MM.1S (cell line): ENCODE data around the gene TNFRSF14.

Experiments used
- DNase-seq: peaks from one replicate; pipeline ENCODE4 v3.0.0-alpha.2; 2015
- H2AFZ ChIP-seq: fragments of 300-600 bp; sonication (generic); 2 replicates; pipeline ENCODE4 v1.6.0; 2016; ENCODE audit warnings: antibody characterized with exemption, low read length
- H3F3A ChIP-seq: fragments of 300-600 bp; sonication (generic); 2 replicates; pipeline ENCODE4 v1.6.1; 2016; ENCODE audit warnings: mild to moderate bottlenecking, antibody characterized with exemption, low read length, moderate library complexity, mixed read lengths; ENCODE audit not compliant: insufficient read depth
- H3K27ac ChIP-seq: fragments of 300-600 bp; sonication (generic); 2 replicates; pipeline ENCODE4 v1.5.1; 2016; ENCODE audit warnings: mild to moderate bottlenecking, low read length
- H3K27me3 ChIP-seq: fragments of 300-600 bp; sonication (generic); replicated peaks from 2 replicates; pipeline ENCODE4 v1.6.0; 2016; ENCODE audit warnings: low read length; ENCODE audit not compliant: insufficient read depth
- H3K36me3 ChIP-seq: fragments of 300-600 bp; sonication (generic); replicated peaks from 2 replicates; pipeline ENCODE4 v1.6.1; 2016; ENCODE audit warnings: mild to moderate bottlenecking, low read length, mixed read lengths; ENCODE audit not compliant: insufficient read depth
- H3K4me1 ChIP-seq: fragments of 300-600 bp; sonication (generic); 2 replicates; pipeline ENCODE4 v1.6.1; 2016; ENCODE audit warnings: low read length, mixed read lengths
- H3K4me2 ChIP-seq: fragments of 300-600 bp; sonication (generic); 2 replicates; pipeline ENCODE4 v1.6.0; 2016; ENCODE audit warnings: low read depth, low read length
- H3K4me3 ChIP-seq: fragments of 300-600 bp; sonication (generic); 2 replicates; pipeline ENCODE4 v1.5.1; 2016; ENCODE audit warnings: low read length, mixed read lengths
- H3K79me2 ChIP-seq: fragments of 300-600 bp; sonication (generic); 2 replicates; pipeline ENCODE4 v1.6.1; 2016; ENCODE audit warnings: mixed run types, low read length, mixed read lengths
- H3K9ac ChIP-seq: fragments of 300-600 bp; sonication (generic); 2 replicates; pipeline ENCODE4 v1.6.1; 2016; ENCODE audit warnings: low read length, mixed read lengths
- H3K9me2 ChIP-seq: fragments of 300-600 bp; sonication (generic); replicated peaks from 2 replicates; pipeline ENCODE4 v1.6.1; 2016; ENCODE audit warnings: mild to moderate bottlenecking, low read length, mixed read lengths; ENCODE audit not compliant: insufficient read depth
- H3K9me3 ChIP-seq: fragments of 300-600 bp; sonication (generic); replicated peaks from 2 replicates; pipeline ENCODE4 v1.6.1; 2016; ENCODE audit warnings: mild to moderate bottlenecking, low read length, mixed read lengths; ENCODE audit not compliant: insufficient read depth
- H4K20me1 ChIP-seq: fragments of 300-600 bp; sonication (generic); 2 replicates; pipeline ENCODE4 v1.6.1; 2016; ENCODE audit warnings: mild to moderate bottlenecking, low read length, moderate library complexity, mixed read lengths; ENCODE audit not compliant: insufficient read depth
- CTCF ChIP-seq: fragments of 300-600 bp; sonication (generic); IDR thresholded peaks from 2 replicates; pipeline ENCODE4 v1.5.1; 2016; ENCODE audit warnings: antibody characterized with exemption, low read length, mixed read lengths
- EZH2 ChIP-seq: fragments of 300-600 bp; sonication (generic); optimal IDR thresholded peaks from 2 replicates; pipeline ENCODE3; 2017; ENCODE audit warnings: low read depth, mild to moderate bottlenecking, antibody characterized with exemption, low read length, mixed read lengths
- EZH2phosphoT487 ChIP-seq: fragments of 300-600 bp; sonication (generic); IDR thresholded peaks from 2 replicates; pipeline ENCODE4 v1.6.1; 2018; ENCODE audit warnings: antibody characterized with exemption, low read length

Gene TNFRSF14

GRCh38 chr1:2556678-2557481, 709 bp downstream of the TNFRSF14 start:
- H3K4me2 ChIP-seq, result peak overlapping the region; percentile 92

GRCh38 chr1:2557482-2558400, 1.6 kb downstream of the TNFRSF14 start:
- Histone ChIP-seq H3K9me2 (no peaks in the 10 kb centered on the region), H3K4me3 (peak overlapping the region; percentile 93), H3K4me2 (peak overlapping the region; percentile 92), H2AFZ (no peak overlapping the region), H3K4me1 (peaks cover 14% of the 10 kb centered on the region), H3K79me2 (peaks cover 21% of the 10 kb centered on the region), H3K27me3 (no peaks in the 10 kb centered on the region), H4K20me1 (no peaks in the 10 kb centered on the region), H3K27ac (no peak overlapping the region), H3K9ac (peak overlapping the region; percentile 92; the same call in 1 of the 2 replicates), H3F3A (no peaks in the 10 kb centered on the region), H3K9me3 (no peaks in the 10 kb centered on the region), H3K36me3 (no peaks in the 10 kb centered on the region)
- TF ChIP-seq CTCF (no peak), EZH2phosphoT487 (no peak), EZH2 (no peak)
- DNase-seq, result no peak

More at GRCh38 chr1:2556678-2557481, 709 bp downstream of the TNFRSF14 start:
- Histone ChIP-seq H3K4me1 (peaks cover 14% of the 10 kb centered on the region), H3K79me2 (peaks cover 21% of the 10 kb centered on the region), H3K9me3 (no peaks in the 10 kb centered on the region), H3K27me3 (no peaks in the 10 kb centered on the region), H3F3A (no peaks in the 10 kb centered on the region), H3K4me3 (peak overlapping the region; percentile 93), H4K20me1 (no peaks in the 10 kb centered on the region), H3K9me2 (no peaks in the 10 kb centered on the region), H3K27ac (peak overlapping the region; percentile 85), H2AFZ (peak overlapping the region; percentile 37), H3K36me3 (no peaks in the 10 kb centered on the region), H3K9ac (peak overlapping the region; percentile 92)
- peak; percentile 65 for DNase-seq
- TF ChIP-seq EZH2 (no peak), CTCF (peak; percentile 15; the same call in 1 of the 2 replicates)

GRCh38 chr1:2558420-2558819, 2.2 kb downstream of the TNFRSF14 start:
- Histone ChIP-seq H3K9ac (no peak overlapping the region), H3K27me3 (no peaks in the 10 kb centered on the region), H3K79me2 (peaks cover 21% of the 10 kb centered on the region), H3F3A (no peaks in the 10 kb centered on the region), H3K4me1 (peaks cover 14% of the 10 kb centered on the region), H3K27ac (no peak overlapping the region), H3K4me2 (no peak overlapping the region), H3K4me3 (no peak overlapping the region), H3K36me3 (no peaks in the 10 kb centered on the region), H3K9me3 (no peaks in the 10 kb centered on the region), H4K20me1 (no peaks in the 10 kb centered on the region), H2AFZ (no peak overlapping the region), H3K9me2 (no peaks in the 10 kb centered on the region)
- TF ChIP-seq CTCF (no peak), EZH2 (no peak), EZH2phosphoT487 (no peak)
- DNase-seq, result no peak
